IPS-18c (cell line): ENCODE measurements around the gene CD300E.

Experiments used
- H3K4me3 ChIP-seq: 2 replicates; pipeline ENCODE4 v1.7.0; 2013; ENCODE audit warnings: low read depth, mild to moderate bottlenecking, low read length, moderate library complexity; ENCODE audit not compliant: insufficient read depth
- H3K9me3 ChIP-seq: one replicate; pipeline ENCODE4 v1.6.1; 2013; ENCODE audit warnings: mild to moderate bottlenecking, low read length, moderate library complexity; ENCODE audit not compliant: control insufficient read depth, insufficient read depth

The CD300E gene

DNA sequence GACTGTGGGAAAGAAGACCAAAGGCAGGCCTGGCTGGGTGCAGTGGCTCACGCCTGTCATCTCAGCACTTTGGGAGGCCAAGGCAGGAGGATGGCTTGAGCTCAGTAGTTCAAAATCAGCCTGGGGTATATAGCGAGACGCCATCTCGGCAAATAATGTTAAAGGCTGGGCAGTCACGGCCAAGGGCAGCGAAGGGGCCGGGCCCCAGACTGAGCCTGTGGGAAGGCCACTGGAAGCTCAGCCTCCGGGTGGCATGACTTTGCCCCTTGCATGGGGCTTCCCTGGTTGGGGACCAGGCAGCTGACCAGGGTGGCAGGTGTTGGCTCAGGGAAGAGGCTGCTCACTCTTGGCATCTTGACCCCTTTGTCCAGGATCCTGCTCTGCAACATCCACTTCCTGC lies 17.5 kb downstream of the CD300E start:
- no peak overlapping the region for H3K4me3 ChIP-seq
- H3K9me3 ChIP-seq, result no peaks in the 10 kb centered on the region

GRCh38 chr17:74605361-74605760 lies 18.2 kb downstream of the CD300E start:
- H3K9me3 ChIP-seq, result no peaks in the 10 kb centered on the region
- no peak overlapping the region for H3K4me3 ChIP-seq

DNA sequence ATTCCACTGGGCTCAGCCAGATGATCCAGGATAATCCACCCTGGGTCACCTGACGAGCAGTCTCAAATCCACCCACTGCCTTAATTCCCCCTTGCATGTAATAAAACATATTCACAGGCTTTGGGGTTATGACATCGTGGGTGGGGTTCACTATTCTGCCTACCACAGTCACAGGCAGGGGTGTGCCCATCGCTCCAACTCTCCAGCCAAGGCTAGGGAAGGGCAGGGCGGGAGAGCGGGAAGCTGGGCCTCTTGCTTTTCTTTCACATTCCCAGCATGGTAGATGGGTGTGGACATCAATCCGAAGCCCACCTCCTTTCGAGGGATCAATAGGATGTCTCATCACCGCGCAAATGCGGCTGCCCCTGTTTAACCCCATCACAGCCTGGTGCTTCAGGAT lies 18.8 kb downstream of the CD300E start:
- H3K9me3 ChIP-seq, result no peaks in the 10 kb centered on the region
- no peak overlapping the region for H3K4me3 ChIP-seq

- Histone ChIP-seq H3K9me3 (no peaks in the 10 kb centered on the region), H3K4me3 (no peak overlapping the region)
Observed at GRCh38 chr17:74604200-74604599, 19.3 kb downstream of the CD300E start.

DNA sequence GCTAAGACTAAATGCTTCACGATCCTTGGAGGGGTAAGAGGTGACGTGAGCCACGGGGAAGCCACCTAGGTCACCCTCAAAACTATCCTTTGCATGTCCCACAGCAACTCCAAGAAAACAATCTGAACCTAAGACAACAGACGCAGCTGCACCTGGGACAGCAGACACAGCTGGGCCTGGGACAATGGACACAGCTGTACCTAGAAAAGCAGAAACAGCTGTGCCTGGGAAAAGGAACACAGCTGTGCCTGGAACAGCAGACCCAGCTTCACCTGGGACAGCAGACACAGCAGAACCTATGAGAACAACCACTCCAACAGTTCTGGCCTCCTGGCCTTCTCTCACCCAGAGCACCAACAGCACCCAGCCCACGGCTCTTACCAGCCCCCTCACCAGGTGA lies 19.8 kb downstream of the CD300E start:
- Histone ChIP-seq H3K9me3 (no peaks in the 10 kb centered on the region), H3K4me3 (no peak overlapping the region)

GRCh38 chr17:74603037-74603635 lies 20.4 kb downstream of the CD300E start:
- H3K9me3 ChIP-seq, result no peaks in the 10 kb centered on the region
- H3K4me3 ChIP-seq, result no peak overlapping the region

DNA sequence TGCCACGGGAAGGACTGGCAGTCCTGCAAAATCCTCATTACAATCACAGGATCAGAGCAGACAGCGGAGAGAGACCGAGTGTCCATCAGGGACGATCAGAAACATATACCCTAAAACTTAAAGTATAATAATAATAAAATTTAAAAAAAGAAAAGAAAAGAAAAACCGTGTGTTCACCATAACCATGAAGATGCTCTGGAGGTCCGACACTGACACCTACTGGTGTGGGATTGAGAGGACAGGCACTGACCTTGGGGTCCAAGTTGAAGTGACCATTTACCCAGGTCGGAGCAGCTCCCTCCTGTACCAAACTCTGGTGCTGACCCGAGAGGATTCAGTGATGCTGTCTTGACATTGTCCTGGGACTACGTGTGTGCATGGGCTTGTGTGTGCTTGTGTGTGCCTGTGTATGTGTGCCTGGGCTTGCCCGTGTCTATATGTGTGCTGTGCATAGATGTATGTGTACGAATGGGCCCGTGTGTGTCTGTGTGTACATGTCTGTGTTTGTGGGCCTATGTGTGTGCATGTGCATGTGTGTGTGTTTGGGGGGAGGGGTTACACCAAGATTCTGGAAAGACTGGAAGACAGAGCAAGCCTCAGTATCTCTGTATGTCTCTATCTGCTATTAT lies 21.5 kb downstream of the CD300E start:
- no peak overlapping the region for H3K4me3 ChIP-seq
- no peaks in the 10 kb centered on the region for H3K9me3 ChIP-seq

DNA sequence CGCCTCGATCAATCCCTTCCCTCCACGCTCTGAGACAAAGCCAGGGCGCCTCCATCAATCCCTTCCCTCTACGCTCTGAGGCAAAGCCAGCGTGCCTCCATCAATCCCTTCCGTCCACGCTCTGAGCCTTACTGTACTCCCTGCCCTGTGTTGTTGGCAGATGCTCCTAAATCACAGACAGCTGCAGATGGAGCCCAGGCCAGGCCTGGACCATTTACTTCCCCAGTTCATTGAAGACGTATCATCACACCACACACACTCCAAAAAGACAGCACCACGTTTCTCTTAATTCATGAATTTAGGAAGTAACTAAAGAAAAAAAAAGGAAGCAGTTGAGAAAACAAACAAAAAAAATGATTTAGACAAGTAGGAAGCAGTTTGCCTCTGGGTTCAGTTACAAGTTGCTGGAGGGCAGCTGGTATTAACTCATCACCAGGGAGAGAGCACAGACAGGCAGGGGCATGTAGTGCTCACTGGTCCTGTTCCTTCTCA lies 24.0 kb downstream of the CD300E start:
- H3K4me3 ChIP-seq, result no peak overlapping the region
- H3K9me3 ChIP-seq, result no peaks in the 10 kb centered on the region

DNA sequence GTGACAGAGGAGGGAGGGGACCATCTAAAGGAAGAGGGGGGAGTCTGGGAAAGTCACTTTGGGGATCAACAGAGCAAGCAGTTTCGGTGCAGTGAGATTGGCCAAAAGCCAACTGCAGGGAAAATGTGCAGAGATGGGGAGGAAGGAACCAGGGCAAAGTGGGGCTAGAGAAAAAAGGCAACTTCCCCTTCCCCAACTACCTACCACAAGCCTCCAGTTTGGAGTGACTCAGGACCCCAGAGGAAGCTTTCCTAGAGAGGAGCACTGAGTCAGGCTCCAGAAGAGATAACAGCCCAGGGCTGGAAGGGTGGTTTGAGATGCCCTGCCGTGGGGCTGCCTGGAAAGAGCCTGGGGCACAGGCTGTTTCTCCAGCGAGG lies 24.5 kb downstream of the CD300E start:
- no peak overlapping the region for H3K4me3 ChIP-seq
- H3K9me3 ChIP-seq, result no peaks in the 10 kb centered on the region

GRCh38 chr17:74598346-74599022 lies 25.1 kb downstream of the CD300E start:
- Histone ChIP-seq H3K4me3 (no peak overlapping the region), H3K9me3 (no peaks in the 10 kb centered on the region)

GRCh38 chr17:74597069-74597790 lies 26.3 kb downstream of the CD300E start:
- Histone ChIP-seq H3K9me3 (no peaks in the 10 kb centered on the region), H3K4me3 (no peak overlapping the region)

- Histone ChIP-seq H3K9me3 (no peaks in the 10 kb centered on the region), H3K4me3 (no peak overlapping the region)
Observed at GRCh38 chr17:74595037-74595750, 28.3 kb downstream of the CD300E start.

DNA sequence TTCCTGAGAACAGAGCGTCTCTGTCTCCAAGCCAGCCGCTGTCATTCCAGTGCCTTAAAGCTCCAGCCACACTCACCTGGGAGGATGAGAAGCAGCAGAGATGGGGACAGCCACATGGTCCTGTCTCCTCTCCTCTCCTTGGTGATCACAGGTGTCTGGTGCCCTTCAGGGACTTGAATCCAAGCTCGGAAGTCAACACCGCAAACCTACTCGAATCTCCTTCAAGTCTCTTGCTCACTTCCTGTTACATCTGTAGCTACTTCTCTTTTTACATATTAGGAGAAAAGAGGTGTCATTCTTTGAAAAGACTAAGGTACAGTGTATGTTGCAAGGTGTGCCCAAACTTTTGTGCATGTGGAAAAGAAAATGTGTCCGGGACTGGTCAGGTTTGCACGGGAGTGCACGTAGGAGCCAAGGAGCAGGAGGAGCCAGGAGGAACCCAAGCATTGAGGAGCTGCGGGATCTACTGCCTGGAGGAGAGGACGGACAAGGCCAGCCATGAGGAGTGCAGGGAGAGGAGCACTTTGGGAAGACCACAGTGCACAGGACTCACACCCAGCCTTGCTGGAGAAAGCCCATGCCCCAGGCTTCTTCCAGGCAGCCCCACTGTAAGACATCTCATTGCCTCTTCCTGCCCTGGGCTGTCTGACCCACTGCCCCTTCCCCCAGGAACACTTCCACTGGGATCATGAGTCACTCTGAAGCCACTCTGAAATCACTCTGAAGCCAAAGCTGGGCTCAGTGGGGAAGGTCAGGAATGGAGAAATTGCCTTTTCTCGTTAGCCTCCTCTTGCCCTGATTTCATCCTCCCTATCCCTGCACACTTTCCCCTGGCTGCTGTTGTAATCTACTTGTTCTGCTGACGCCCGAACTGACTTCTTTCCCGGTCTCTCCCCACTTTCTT lies 31.2 kb downstream of the CD300E start, which contains the start of gene CD300LD:
Gene CD300LD (minus strand): TSS at position 197 of the 904 bp plus-strand sequence. CDS start 81 bp downstream, at position 116.
- no peak within 1 kb of the TSS for H3K4me3 ChIP-seq
- no peaks in the 10 kb centered on the region for H3K9me3 ChIP-seq

- Histone ChIP-seq H3K9me3 (no peaks in the 10 kb centered on the region), H3K4me3 (no peak overlapping the region)
Observed at GRCh38 chr17:74591503-74591902, 32.0 kb downstream of the CD300E start.

DNA sequence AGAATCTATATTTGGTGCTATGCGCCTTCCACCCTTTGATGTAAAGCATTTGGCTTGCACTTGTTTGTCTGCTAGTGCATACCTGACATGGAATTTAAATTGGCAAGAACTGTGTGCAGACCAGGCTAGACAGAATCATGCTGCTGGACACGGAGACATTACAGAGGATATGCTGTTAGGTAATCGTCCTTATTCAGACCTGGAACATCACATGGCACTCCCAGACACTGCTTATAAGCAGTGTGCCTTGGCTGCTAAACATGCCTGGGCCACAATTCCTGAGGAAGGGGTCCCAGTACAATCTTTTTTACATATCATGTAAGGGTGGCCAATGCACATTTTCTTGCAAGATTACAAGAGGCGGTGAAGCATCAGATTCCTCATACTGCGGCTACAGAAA lies 37.8 kb downstream of the CD300E start:
- no peak overlapping the region for H3K4me3 ChIP-seq
- H3K9me3 ChIP-seq, result no peaks in the 10 kb centered on the region

GRCh38 chr17:74584292-74585060 lies 39.1 kb downstream of the CD300E start:
- no peak overlapping the region for H3K4me3 ChIP-seq
- H3K9me3 ChIP-seq, result no peaks in the 10 kb centered on the region
